HepG2 (cell line): ENCODE data around the gene C16orf78. TPM values are rescaled to one million over a fixed set of nuclear protein-coding genes. Genes with fewer than 3 reads are reported as not detected.

ENCODE experiments used
- ATM ChIP-seq: fragments of 450-650 bp; IDR thresholded peaks from 2 replicates; pipeline ENCODE4 v1.7.1; 2017; ENCODE audit warnings: mild to moderate bottlenecking, borderline replicate concordance
- BHLHE40 ChIP-seq: IDR thresholded peaks from 2 replicates; pipeline ENCODE4 v1.6.1; 2011; ENCODE audit warnings: low read length, improper control_type of control experiment
- HDAC1 ChIP-seq: sonication (generic); formaldehyde crosslinking; IDR thresholded peaks from 2 replicates; pipeline ENCODE4 v1.5.1; 2020; ENCODE audit warnings: mild to moderate bottlenecking, missing genetic modification reagents
- IRF2 ChIP-seq: IDR thresholded peaks from 2 replicates; pipeline ENCODE4 v1.6.1; 2018; ENCODE audit warnings: missing genetic modification reagents, missing compliant biosample characterization
- REPIN1 ChIP-seq: sonication (generic); formaldehyde crosslinking; IDR thresholded peaks from 2 replicates; pipeline ENCODE4 v1.8.0; 2022; ENCODE audit warnings: missing genetic modification reagents, low read depth, mild to moderate bottlenecking, borderline replicate concordance
- ZBTB38 ChIP-seq: sonication (generic); formaldehyde crosslinking; IDR thresholded peaks from 2 replicates; pipeline ENCODE4 v1.5.1; 2020; ENCODE audit warnings: mild to moderate bottlenecking, missing genetic modification reagents
- ZNF44 ChIP-seq: sonication (generic); formaldehyde crosslinking; IDR thresholded peaks from 2 replicates; pipeline ENCODE4 v1.5.1; 2020; ENCODE audit warnings: mild to moderate bottlenecking, missing genetic modification reagents
- ZNF841 ChIP-seq: sonication (generic); formaldehyde crosslinking; IDR thresholded peaks from 2 replicates; pipeline ENCODE4 v1.8.1; 2023; ENCODE audit warnings: missing genetic modification reagents, borderline replicate concordance
- ZNF850 ChIP-seq: sonication (generic); formaldehyde crosslinking; conservative IDR thresholded peaks from 2 replicates; pipeline ENCODE4 v1.9.0; 2021; ENCODE audit warnings: mild to moderate bottlenecking, missing genetic modification reagents
- polyA plus RNA-seq, 8 experiments: library from polyadenylated mRNA; depleted of rRNA in 3 of 8; stranded (reverse) in 7 of 8; unstranded in 1 of 8; fragments of >200 nt; fragmentation: Illumina TruSeq in 4 of 8; extraction: Trizol in 4 of 8; gene quantifications; 2 replicates each; pipeline versions ENCODE4 v1.2.1 to v1.2.3, GENCODE V29; 2011 to 2016; ENCODE audit warnings: low read depth in 4 of 8, missing spikeins in 1 of 8, mixed read lengths in 1 of 8; ENCODE audit not compliant: insufficient read depth in 1 of 8
- total RNA-seq, 5 experiments: library from RNA; depleted of rRNA; stranded (reverse); fragments of >200 nt; fragmentation: Illumina TruSeq; extraction: Trizol; gene quantifications; 2 replicates each; pipeline ENCODE4 v1.2.3, GENCODE V29; 2016; ENCODE audit warnings: low read depth in 1 of 5
- TF ChIP-seq, protein P1 (sequence below): sonication (generic); formaldehyde crosslinking; IDR thresholded peaks from 2 replicates; pipeline ENCODE4 v1.4.0; 2020; ENCODE audit warnings: missing genetic modification reagents
- TF ChIP-seq, protein P2 (sequence below): IDR thresholded peaks from 2 replicates; pipeline ENCODE4 v1.4.0; 2020; ENCODE audit warnings: mild to moderate bottlenecking, missing genetic modification reagents
- TF ChIP-seq, protein P3 (sequence below): sonication (generic); formaldehyde crosslinking; IDR thresholded peaks from 2 replicates; pipeline ENCODE4 v1.4.0; 2020; ENCODE audit warnings: missing genetic modification reagents
- TF ChIP-seq, protein P4 (sequence below): sonication (generic); formaldehyde crosslinking; IDR thresholded peaks from 2 replicates; pipeline ENCODE4 v1.5.0; 2020; ENCODE audit warnings: mild to moderate bottlenecking, missing genetic modification reagents, moderate library complexity
- TF ChIP-seq, protein P5 (sequence below): sonication (generic); formaldehyde crosslinking; IDR thresholded peaks from 2 replicates; pipeline ENCODE4 v1.8.0; 2022; ENCODE audit warnings: mild to moderate bottlenecking, missing genetic modification reagents
- TF ChIP-seq, protein P6 (sequence below): sonication (generic); formaldehyde crosslinking; IDR thresholded peaks from 2 replicates; pipeline ENCODE4 v1.4.0; 2020; ENCODE audit warnings: missing genetic modification reagents, borderline replicate concordance

The C16orf78 gene
- total and polyA plus RNA-seq, 2 of the 13 experiments (the other 11 are each of a cell fraction or from before 2014, with no cell fraction given): not detected

DNA sequence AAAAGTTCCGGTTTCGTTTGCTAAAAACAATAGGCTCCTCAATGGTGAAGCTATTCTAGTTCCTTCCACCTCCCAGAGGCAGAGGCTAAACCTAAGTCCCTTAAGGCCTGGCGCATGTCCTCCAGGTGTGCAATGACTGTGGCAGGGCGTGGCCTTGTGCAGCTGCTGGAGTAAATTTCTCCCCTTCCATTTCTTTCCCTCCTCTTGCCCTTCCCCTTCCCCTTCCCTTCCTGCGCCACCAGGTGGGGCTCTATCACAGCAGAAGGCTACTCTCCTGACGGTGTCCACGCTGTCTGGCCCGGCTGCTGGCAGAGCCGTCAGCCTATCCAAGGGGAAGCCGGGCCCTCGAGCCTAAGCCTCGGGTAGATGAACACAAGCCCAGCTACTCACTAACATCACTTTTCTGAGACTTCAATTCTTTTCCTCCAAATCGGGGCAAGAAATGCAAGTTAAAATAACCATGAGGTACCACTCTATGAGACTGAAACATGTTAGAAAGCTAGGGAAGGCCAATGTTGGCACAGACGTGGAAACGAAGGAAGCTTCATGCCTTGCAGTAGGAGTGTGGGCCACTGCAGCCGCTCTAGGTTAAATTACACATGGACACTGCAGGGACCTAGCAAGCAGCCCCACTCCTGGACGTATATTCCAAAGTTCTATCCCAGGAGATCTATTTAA is 34.4 kb downstream of the C16orf78 start (continued):
- peak; percentile 46; the same call in 1 of the 2 replicates for TF ChIP-seq IRF2
- 0 out of 2 replicates have a peak, but pooled peaks have one; percentile 19 for TF ChIP-seq ZBTB38 (CRISPR knock-in tag)
- TF ChIP-seq HDAC1 (CRISPR knock-in tag): 0 out of 2 replicates have a peak, but pooled peaks have one; percentile 17
- TF ChIP-seq, protein P1, sequence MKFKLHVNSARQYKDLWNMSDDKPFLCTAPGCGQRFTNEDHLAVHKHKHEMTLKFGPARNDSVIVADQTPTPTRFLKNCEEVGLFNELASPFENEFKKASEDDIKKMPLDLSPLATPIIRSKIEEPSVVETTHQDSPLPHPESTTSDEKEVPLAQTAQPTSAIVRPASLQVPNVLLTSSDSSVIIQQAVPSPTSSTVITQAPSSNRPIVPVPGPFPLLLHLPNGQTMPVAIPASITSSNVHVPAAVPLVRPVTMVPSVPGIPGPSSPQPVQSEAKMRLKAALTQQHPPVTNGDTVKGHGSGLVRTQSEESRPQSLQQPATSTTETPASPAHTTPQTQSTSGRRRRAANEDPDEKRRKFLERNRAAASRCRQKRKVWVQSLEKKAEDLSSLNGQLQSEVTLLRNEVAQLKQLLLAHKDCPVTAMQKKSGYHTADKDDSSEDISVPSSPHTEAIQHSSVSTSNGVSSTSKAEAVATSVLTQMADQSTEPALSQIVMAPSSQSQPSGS (CRISPR knock-in tag): peak; percentile 42; the same call in 1 of the 2 replicates
- TF ChIP-seq, protein P2, sequence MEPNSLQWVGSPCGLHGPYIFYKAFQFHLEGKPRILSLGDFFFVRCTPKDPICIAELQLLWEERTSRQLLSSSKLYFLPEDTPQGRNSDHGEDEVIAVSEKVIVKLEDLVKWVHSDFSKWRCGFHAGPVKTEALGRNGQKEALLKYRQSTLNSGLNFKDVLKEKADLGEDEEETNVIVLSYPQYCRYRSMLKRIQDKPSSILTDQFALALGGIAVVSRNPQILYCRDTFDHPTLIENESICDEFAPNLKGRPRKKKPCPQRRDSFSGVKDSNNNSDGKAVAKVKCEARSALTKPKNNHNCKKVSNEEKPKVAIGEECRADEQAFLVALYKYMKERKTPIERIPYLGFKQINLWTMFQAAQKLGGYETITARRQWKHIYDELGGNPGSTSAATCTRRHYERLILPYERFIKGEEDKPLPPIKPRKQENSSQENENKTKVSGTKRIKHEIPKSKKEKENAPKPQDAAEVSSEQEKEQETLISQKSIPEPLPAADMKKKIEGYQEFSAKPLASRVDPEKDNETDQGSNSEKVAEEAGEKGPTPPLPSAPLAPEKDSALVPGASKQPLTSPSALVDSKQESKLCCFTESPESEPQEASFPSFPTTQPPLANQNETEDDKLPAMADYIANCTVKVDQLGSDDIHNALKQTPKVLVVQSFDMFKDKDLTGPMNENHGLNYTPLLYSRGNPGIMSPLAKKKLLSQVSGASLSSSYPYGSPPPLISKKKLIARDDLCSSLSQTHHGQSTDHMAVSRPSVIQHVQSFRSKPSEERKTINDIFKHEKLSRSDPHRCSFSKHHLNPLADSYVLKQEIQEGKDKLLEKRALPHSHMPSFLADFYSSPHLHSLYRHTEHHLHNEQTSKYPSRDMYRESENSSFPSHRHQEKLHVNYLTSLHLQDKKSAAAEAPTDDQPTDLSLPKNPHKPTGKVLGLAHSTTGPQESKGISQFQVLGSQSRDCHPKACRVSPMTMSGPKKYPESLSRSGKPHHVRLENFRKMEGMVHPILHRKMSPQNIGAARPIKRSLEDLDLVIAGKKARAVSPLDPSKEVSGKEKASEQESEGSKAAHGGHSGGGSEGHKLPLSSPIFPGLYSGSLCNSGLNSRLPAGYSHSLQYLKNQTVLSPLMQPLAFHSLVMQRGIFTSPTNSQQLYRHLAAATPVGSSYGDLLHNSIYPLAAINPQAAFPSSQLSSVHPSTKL (CRISPR knock-in tag): peak; percentile 22; the same call in 1 of the 2 replicates
- TF ChIP-seq, protein P3, sequence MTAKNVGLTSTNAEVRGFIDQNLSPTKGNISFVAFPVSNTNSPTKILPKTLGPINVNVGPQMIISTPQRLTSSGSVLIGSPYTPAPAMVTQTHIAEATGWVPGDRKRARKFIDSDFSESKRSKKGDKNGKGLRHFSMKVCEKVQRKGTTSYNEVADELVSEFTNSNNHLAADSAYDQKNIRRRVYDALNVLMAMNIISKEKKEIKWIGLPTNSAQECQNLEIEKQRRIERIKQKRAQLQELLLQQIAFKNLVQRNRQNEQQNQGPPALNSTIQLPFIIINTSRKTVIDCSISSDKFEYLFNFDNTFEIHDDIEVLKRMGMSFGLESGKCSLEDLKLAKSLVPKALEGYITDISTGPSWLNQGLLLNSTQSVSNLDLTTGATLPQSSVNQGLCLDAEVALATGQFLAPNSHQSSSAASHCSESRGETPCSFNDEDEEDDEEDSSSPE (CRISPR knock-in tag): no peak
- TF ChIP-seq, protein P4, sequence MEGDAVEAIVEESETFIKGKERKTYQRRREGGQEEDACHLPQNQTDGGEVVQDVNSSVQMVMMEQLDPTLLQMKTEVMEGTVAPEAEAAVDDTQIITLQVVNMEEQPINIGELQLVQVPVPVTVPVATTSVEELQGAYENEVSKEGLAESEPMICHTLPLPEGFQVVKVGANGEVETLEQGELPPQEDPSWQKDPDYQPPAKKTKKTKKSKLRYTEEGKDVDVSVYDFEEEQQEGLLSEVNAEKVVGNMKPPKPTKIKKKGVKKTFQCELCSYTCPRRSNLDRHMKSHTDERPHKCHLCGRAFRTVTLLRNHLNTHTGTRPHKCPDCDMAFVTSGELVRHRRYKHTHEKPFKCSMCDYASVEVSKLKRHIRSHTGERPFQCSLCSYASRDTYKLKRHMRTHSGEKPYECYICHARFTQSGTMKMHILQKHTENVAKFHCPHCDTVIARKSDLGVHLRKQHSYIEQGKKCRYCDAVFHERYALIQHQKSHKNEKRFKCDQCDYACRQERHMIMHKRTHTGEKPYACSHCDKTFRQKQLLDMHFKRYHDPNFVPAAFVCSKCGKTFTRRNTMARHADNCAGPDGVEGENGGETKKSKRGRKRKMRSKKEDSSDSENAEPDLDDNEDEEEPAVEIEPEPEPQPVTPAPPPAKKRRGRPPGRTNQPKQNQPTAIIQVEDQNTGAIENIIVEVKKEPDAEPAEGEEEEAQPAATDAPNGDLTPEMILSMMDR: peak; percentile 98
- TF ChIP-seq, protein P5, sequence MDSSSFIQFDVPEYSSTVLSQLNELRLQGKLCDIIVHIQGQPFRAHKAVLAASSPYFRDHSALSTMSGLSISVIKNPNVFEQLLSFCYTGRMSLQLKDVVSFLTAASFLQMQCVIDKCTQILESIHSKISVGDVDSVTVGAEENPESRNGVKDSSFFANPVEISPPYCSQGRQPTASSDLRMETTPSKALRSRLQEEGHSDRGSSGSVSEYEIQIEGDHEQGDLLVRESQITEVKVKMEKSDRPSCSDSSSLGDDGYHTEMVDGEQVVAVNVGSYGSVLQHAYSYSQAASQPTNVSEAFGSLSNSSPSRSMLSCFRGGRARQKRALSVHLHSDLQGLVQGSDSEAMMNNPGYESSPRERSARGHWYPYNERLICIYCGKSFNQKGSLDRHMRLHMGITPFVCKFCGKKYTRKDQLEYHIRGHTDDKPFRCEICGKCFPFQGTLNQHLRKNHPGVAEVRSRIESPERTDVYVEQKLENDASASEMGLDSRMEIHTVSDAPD: no peak
- 0 out of 2 replicates have a peak, but pooled peaks have one; percentile 64 for TF ChIP-seq ZNF44 (CRISPR knock-in tag)
- TF ChIP-seq, protein P6, sequence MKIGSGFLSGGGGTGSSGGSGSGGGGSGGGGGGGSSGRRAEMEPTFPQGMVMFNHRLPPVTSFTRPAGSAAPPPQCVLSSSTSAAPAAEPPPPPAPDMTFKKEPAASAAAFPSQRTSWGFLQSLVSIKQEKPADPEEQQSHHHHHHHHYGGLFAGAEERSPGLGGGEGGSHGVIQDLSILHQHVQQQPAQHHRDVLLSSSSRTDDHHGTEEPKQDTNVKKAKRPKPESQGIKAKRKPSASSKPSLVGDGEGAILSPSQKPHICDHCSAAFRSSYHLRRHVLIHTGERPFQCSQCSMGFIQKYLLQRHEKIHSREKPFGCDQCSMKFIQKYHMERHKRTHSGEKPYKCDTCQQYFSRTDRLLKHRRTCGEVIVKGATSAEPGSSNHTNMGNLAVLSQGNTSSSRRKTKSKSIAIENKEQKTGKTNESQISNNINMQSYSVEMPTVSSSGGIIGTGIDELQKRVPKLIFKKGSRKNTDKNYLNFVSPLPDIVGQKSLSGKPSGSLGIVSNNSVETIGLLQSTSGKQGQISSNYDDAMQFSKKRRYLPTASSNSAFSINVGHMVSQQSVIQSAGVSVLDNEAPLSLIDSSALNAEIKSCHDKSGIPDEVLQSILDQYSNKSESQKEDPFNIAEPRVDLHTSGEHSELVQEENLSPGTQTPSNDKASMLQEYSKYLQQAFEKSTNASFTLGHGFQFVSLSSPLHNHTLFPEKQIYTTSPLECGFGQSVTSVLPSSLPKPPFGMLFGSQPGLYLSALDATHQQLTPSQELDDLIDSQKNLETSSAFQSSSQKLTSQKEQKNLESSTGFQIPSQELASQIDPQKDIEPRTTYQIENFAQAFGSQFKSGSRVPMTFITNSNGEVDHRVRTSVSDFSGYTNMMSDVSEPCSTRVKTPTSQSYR (CRISPR knock-in tag): 0 out of 2 replicates have a peak, but pooled peaks have one; percentile 16
- TF ChIP-seq BHLHE40: 0 out of 2 replicates have a peak, but pooled peaks have one; percentile 19
- no peak for TF ChIP-seq ZNF841 (CRISPR knock-in tag)
- no peak for TF ChIP-seq ZNF850 (CRISPR knock-in tag)
- peak; percentile 87; the same call in 1 of the 2 replicates for TF ChIP-seq REPIN1
- TF ChIP-seq ATM: no peak
